Mucosa of rectum (tissue), 2 donors: ENCODE results near the gene CNN3.

ENCODE experiments used
- H3K27ac ChIP-seq, 2 donors: one replicate each; pipeline ENCODE4 v1.7.0; 2013; ENCODE audit warnings: inconsistent platforms in 2 of 2, low read depth in 2 of 2, low read length in 2 of 2
- H3K27me3 ChIP-seq, 2 donors: one replicate each; pipeline ENCODE4 v1.7.0; 2013; ENCODE audit warnings: low read length in 2 of 2; ENCODE audit not compliant: control insufficient read depth in 2 of 2, insufficient read depth in 2 of 2
- H3K36me3 ChIP-seq, 2 donors: one replicate each; pipeline ENCODE4 v1.7.0; 2013; ENCODE audit warnings: low read length in 2 of 2; ENCODE audit not compliant: control insufficient read depth in 2 of 2, insufficient read depth in 2 of 2
- H3K4me1 ChIP-seq, 2 donors: one replicate each; pipeline ENCODE4 v1.7.0; 2013; ENCODE audit warnings: low read length in 2 of 2, mild to moderate bottlenecking in 1 of 2; ENCODE audit not compliant: control insufficient read depth in 2 of 2, insufficient read depth in 2 of 2
- H3K4me3 ChIP-seq, 2 donors: one replicate each; pipeline ENCODE4 v1.7.0; 2013; ENCODE audit warnings: low read length in 2 of 2
- H3K9ac ChIP-seq, 2 donors: one replicate each; pipeline ENCODE4 v1.7.0; 2013; ENCODE audit warnings: low read length in 2 of 2, low read depth in 1 of 2, mild to moderate bottlenecking in 1 of 2
- H3K9me3 ChIP-seq, 2 donors: one replicate each; pipeline ENCODE4 v1.7.0; 2013; ENCODE audit warnings: low read length in 2 of 2; ENCODE audit not compliant: control insufficient read depth in 2 of 2
- donor health status: healthy.
- donor health status: Normal muscosa, but diverticular disease.

The CNN3 gene

GRCh38 chr1:94892604-94893254 is 34.2 kb downstream of the CNN3 start:
- peaks cover 0 to 3% of the 10 kb centered on the region in 2 donors for H3K4me1 ChIP-seq
- H3K36me3 ChIP-seq, result peaks cover 17 to 24% of the 10 kb centered on the region in 2 donors
- H3K27me3 ChIP-seq, result no peaks in the 10 kb centered on the region
- no peak overlapping the region for H3K4me3 ChIP-seq
- no peak overlapping the region for H3K27ac ChIP-seq
- H3K9me3 ChIP-seq, result no peaks in the 10 kb centered on the region
- H3K9ac ChIP-seq, result no peak overlapping the region

- H3K27me3 ChIP-seq, result no peaks in the 10 kb centered on the region
These were observed 38.7 kb downstream of the CNN3 start for GRCh38 chr1:94888201-94888600.

GRCh38 chr1:94887603-94888171 is 39.2 kb downstream of the CNN3 start:
- Histone ChIP-seq H3K4me1 (no peaks in the 10 kb centered on the region), H3K27me3 (no peaks in the 10 kb centered on the region), H3K36me3 (peaks cover 4 to 7% of the 10 kb centered on the region in 2 donors), H3K9me3 (no peaks in the 10 kb centered on the region), H3K27ac (no peak overlapping the region), H3K9ac (no peak overlapping the region), H3K4me3 (no peak overlapping the region)

More at GRCh38 chr1:94888201-94888600, 38.7 kb downstream of the CNN3 start:
- Histone ChIP-seq H3K9me3 (no peaks in the 10 kb centered on the region), H3K4me3 (no peak overlapping the region), H3K4me1 (no peaks in the 10 kb centered on the region), H3K27ac (no peak overlapping the region), H3K9ac (no peak overlapping the region), H3K36me3 (peaks cover 4 to 10% of the 10 kb centered on the region in 2 donors)

- Histone ChIP-seq H3K4me1 (no peaks in the 10 kb centered on the region), H3K27ac (no peak overlapping the region), H3K27me3 (no peaks in the 10 kb centered on the region), H3K4me3 (no peak overlapping the region), H3K9me3 (no peaks in the 10 kb centered on the region), H3K9ac (no peak overlapping the region), H3K36me3 (peaks cover 4% of the 10 kb centered on the region in 2 donors)
These were observed 39.8 kb downstream of the CNN3 start for GRCh38 chr1:94887106-94887505.

GRCh38 chr1:94886361-94886760 is 40.5 kb downstream of the CNN3 start:
- no peak overlapping the region for H3K9ac ChIP-seq
- no peaks in the 10 kb centered on the region for H3K9me3 ChIP-seq
- peaks cover 4% of the 10 kb centered on the region in 2 donors for H3K36me3 ChIP-seq
- H3K4me3 ChIP-seq, result no peak overlapping the region
- H3K27me3 ChIP-seq, result no peaks in the 10 kb centered on the region
- H3K4me1 ChIP-seq, result no peaks in the 10 kb centered on the region
- no peak overlapping the region for H3K27ac ChIP-seq

- no peak overlapping the region for H3K4me3 ChIP-seq
- H3K27ac ChIP-seq, result peak overlapping the region; percentile 34 to 39
These were observed 42.4 kb downstream of the CNN3 start for GRCh38 chr1:94884507-94884906.

GRCh38 chr1:94884106-94884505 is 42.8 kb downstream of the CNN3 start:
- Histone ChIP-seq H3K9me3 (no peaks in the 10 kb centered on the region), H3K4me3 (no peak overlapping the region), H3K27ac (peak overlapping the region; percentile 34 to 39), H3K36me3 (peaks cover 4% of the 10 kb centered on the region in 2 donors), H3K27me3 (no peaks in the 10 kb centered on the region), H3K9ac (no peak overlapping the region), H3K4me1 (no peaks in the 10 kb centered on the region)

More at GRCh38 chr1:94884507-94884906, 42.4 kb downstream of the CNN3 start:
- H3K4me1 ChIP-seq, result no peaks in the 10 kb centered on the region
- no peaks in the 10 kb centered on the region for H3K9me3 ChIP-seq
- H3K36me3 ChIP-seq, result peaks cover 4% of the 10 kb centered on the region in 2 donors
- no peaks in the 10 kb centered on the region for H3K27me3 ChIP-seq
- no peak overlapping the region for H3K9ac ChIP-seq

- H3K9ac ChIP-seq, result no peak overlapping the region
- H3K9me3 ChIP-seq, result no peaks in the 10 kb centered on the region
- no peaks in the 10 kb centered on the region for H3K4me1 ChIP-seq
- no peaks in the 10 kb centered on the region for H3K27me3 ChIP-seq
- peak overlapping the region in 1 of 2 donors; percentile 34 for H3K27ac ChIP-seq
- H3K36me3 ChIP-seq, result peaks cover 4% of the 10 kb centered on the region in 2 donors
- no peak overlapping the region for H3K4me3 ChIP-seq
These were observed 43.2 kb downstream of the CNN3 start for GRCh38 chr1:94883691-94884090.

- Histone ChIP-seq H3K9ac (no peak overlapping the region), H3K36me3 (peaks cover 13 to 18% of the 10 kb centered on the region in 2 donors), H3K4me1 (no peaks in the 10 kb centered on the region), H3K27ac (no peak overlapping the region), H3K4me3 (no peak overlapping the region), H3K27me3 (no peaks in the 10 kb centered on the region), H3K9me3 (no peaks in the 10 kb centered on the region)
These were observed 48.6 kb downstream of the CNN3 start for GRCh38 chr1:94878329-94878728.

GRCh38 chr1:94876362-94876761 is 50.5 kb downstream of the CNN3 start:
- Histone ChIP-seq H3K27me3 (no peaks in the 10 kb centered on the region), H3K36me3 (peaks cover 22 to 24% of the 10 kb centered on the region in 2 donors), H3K27ac (no peak overlapping the region)

More at GRCh38 chr1:94876362-94876761, 50.5 kb downstream of the CNN3 start:
- Histone ChIP-seq H3K9me3 (no peaks in the 10 kb centered on the region), H3K4me1 (no peaks in the 10 kb centered on the region), H3K9ac (no peak overlapping the region), H3K4me3 (no peak overlapping the region)
